Esophagus muscularis mucosa (tissue), 4 donors: ENCODE data around the gene ISCA1.

Source experiments
- EP300 ChIP-seq: sonication (generic); formaldehyde crosslinking; IDR thresholded peaks from one replicate; pipeline ENCODE4 v1.6.1; 2017; ENCODE audit warnings: antibody characterized with exemption
- POLR2A ChIP-seq: fragments of 450-650 bp; IDR thresholded peaks from one replicate; pipeline ENCODE4 v1.6.1; 2017; ENCODE audit warnings: antibody characterized with exemption, moderate library complexity, mild to moderate bottlenecking, low read depth
- POLR2AphosphoS5 ChIP-seq, 2 donors: sonication (generic); formaldehyde crosslinking; IDR thresholded peaks; one replicate each; pipeline ENCODE4 v1.6.1; 2017; ENCODE audit warnings: antibody characterized with exemption in 2 of 2
- TF ChIP-seq, protein P1 (sequence below), 3 experiments: fragments of 200-600 bp in 2 of 3; fragments of 450-650 bp in 1 of 3; sonication (generic) in 2 of 3; IDR thresholded peaks; one replicate each; pipeline ENCODE4 v1.5.1; 2017 to 2019; ENCODE audit warnings: antibody characterized with exemption in 3 of 3, mild to moderate bottlenecking in 2 of 3, moderate library complexity in 1 of 3

DNA sequence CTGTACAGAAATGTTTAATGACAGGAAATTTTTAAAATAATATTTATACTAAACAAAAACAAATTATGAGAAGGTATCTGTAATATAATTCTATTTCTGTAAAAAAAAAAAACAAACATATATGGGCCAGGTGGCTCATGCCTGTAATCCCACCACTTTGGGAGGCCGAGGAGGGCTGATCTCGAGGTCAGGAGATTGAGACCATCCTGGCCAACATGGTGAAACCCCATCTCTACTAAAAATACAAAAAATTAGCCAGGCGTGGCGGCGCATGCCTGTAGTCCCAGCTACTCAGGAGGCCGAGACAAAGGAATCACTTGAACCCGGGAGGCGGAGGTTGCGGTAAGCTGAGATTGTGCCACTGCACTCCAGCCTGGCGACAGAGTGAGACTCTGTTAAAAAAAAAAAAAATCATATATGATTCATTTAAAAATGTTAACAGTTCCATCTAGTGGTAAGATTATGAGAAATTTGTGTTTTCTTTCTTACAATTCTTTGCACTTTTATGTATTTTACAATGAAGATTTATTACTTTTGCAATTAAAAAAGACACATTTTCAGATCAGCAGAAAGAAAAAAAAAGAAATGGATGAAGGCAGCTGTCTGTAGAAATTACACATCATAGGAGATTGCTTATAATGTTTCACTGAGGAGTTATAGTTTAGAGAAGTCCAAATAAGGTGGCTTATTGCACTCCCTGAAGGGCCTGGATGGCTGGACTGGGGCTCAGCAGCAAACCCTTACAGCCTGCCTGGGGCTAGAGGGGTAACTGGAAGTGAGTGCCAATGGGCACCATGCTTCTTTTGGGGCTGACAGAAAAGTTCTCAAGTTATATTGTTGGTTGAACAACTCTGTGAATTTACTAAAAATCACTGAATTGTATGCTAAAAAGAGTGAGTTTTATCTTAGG, 43.2 kb downstream of the ISCA1 start:
- TF ChIP-seq POLR2AphosphoS5 (IDR thresholded peaks at IDR 0.05) (no peak), POLR2A (no peak), EP300 (no peak)
- TF ChIP-seq, protein P1, sequence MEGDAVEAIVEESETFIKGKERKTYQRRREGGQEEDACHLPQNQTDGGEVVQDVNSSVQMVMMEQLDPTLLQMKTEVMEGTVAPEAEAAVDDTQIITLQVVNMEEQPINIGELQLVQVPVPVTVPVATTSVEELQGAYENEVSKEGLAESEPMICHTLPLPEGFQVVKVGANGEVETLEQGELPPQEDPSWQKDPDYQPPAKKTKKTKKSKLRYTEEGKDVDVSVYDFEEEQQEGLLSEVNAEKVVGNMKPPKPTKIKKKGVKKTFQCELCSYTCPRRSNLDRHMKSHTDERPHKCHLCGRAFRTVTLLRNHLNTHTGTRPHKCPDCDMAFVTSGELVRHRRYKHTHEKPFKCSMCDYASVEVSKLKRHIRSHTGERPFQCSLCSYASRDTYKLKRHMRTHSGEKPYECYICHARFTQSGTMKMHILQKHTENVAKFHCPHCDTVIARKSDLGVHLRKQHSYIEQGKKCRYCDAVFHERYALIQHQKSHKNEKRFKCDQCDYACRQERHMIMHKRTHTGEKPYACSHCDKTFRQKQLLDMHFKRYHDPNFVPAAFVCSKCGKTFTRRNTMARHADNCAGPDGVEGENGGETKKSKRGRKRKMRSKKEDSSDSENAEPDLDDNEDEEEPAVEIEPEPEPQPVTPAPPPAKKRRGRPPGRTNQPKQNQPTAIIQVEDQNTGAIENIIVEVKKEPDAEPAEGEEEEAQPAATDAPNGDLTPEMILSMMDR (IDR thresholded peaks at IDR 0.05): peak in 1 of 3 experiments; percentile 3
